Fibroblast of mammary gland (primary cell): ENCODE results near the gene DNAJC8.

Experiments used
- DNase-seq: peaks from one replicate; pipeline ENCODE4 v3.0.0-alpha.2; 2010; ENCODE audit warnings: low read depth
- H3K4me3 ChIP-seq: 2 replicates; pipeline ENCODE4 v1.5.1; 2011; ENCODE audit warnings: low read depth, mild to moderate bottlenecking, low read length, moderate library complexity; ENCODE audit not compliant: control insufficient read depth
- TF ChIP-seq, protein P1 (sequence below): conservative IDR thresholded peaks from 2 replicates; pipeline ENCODE4 v1.5.1; 2011; ENCODE audit warnings: low read depth, low read length, inconsistent platforms; ENCODE audit not compliant: control insufficient read depth, insufficient read depth

The DNAJC8 gene

GRCh38 chr1:28232558-28233263, at the start of gene DNAJC8:
TSS of gene DNAJC8 (minus strand) at chr1:28233029. CDS start at chr1:28232998, 31 bp downstream.
- peak within 1 kb of the TSS; percentile 83 for H3K4me3 ChIP-seq
- TF ChIP-seq, protein P1, sequence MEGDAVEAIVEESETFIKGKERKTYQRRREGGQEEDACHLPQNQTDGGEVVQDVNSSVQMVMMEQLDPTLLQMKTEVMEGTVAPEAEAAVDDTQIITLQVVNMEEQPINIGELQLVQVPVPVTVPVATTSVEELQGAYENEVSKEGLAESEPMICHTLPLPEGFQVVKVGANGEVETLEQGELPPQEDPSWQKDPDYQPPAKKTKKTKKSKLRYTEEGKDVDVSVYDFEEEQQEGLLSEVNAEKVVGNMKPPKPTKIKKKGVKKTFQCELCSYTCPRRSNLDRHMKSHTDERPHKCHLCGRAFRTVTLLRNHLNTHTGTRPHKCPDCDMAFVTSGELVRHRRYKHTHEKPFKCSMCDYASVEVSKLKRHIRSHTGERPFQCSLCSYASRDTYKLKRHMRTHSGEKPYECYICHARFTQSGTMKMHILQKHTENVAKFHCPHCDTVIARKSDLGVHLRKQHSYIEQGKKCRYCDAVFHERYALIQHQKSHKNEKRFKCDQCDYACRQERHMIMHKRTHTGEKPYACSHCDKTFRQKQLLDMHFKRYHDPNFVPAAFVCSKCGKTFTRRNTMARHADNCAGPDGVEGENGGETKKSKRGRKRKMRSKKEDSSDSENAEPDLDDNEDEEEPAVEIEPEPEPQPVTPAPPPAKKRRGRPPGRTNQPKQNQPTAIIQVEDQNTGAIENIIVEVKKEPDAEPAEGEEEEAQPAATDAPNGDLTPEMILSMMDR: no peak
- DNase-seq: peak; percentile 89

GRCh38 chr1:28281608-28282425, 49.0 kb upstream of the DNAJC8 start:
- TF ChIP-seq, protein P1: no peak
- no peak for DNase-seq
- no peak overlapping the region for H3K4me3 ChIP-seq

GRCh38 chr1:28280977-28281381, 48.1 kb upstream of the DNAJC8 start:
- H3K4me3 ChIP-seq: no peak overlapping the region
- DNase-seq: no peak
- TF ChIP-seq, protein P1: no peak

DNA sequence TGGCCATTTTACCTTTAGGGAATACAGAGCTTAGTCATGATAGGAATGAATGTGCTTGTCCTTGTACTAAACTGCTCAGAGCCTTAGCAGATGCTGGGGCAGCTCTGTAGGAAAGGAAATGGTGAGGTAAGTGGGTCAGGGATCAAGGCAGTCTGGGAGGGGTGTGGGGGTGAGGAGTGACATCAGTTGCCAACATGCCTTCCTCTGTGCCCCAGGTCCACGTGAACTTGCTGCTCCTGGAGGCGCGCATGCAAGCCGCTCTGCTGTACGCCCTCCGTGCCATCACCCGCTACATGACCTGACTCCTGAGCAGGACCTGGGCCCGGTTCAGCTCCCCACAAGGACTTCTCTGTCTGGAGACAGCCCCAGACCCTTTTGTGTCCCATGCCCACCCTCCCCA, 47.7 kb upstream of the DNAJC8 start:
- H3K4me3 ChIP-seq: no peak overlapping the region
- no peak for DNase-seq
- TF ChIP-seq, protein P1: no peak

GRCh38 chr1:28279721-28280120, 46.9 kb upstream of the DNAJC8 start:
- H3K4me3 ChIP-seq: no peak overlapping the region
- TF ChIP-seq, protein P1: no peak
- DNase-seq: no peak

- no peak for DNase-seq
- no peak overlapping the region for H3K4me3 ChIP-seq
- TF ChIP-seq, protein P1: no peak
Observed at GRCh38 chr1:28278763-28279162, 45.9 kb upstream of the DNAJC8 start.
